Gastrocnemius medialis (tissue), 4 donors: ENCODE results near the gene NFIA. TPM values are rescaled to one million over a fixed set of nuclear protein-coding genes. Genes with fewer than 3 reads are reported as not detected.
A peak's percentile ranks its signal among the peaks of the same experiment; 100 is the strongest.

ENCODE experiments used
- ATAC-seq, 2 donors: fragments of 150-250 bp; one replicate each; pipeline ENCODE4 v1.9.1; 2016
- DNase-seq, 2 donors: peaks; one replicate each; pipeline ENCODE4 v3.0.0-alpha.2; 2019
- H3K27ac ChIP-seq, 4 donors: fragments of 200-600 bp; sonication (generic); 1 replicate in 1 of 4; 2 replicates in 3 of 4; pipeline ENCODE4 v1.5.1; 2016 to 2018; ENCODE audit warnings: mild to moderate bottlenecking in 2 of 4, moderate library complexity in 1 of 4
- H3K27me3 ChIP-seq, 3 donors: fragments of 200-600 bp; sonication (generic) in 2 of 3; 1 replicate in 1 of 3; 2 replicates in 2 of 3; pipeline versions ENCODE4 v1.5.1 to v1.6.0; 2016 to 2019; ENCODE audit warnings: mild to moderate bottlenecking in 1 of 3, moderate library complexity in 1 of 3
- H3K36me3 ChIP-seq, 2 donors: fragments of 200-600 bp; sonication (generic) in 1 of 2; one replicate each; pipeline ENCODE4 v1.5.1; 2017 to 2018
- H3K4me1 ChIP-seq, 2 donors: fragments of 200-600 bp; sonication (generic) in 1 of 2; one replicate each; pipeline ENCODE4 v1.5.1; 2016 to 2017; ENCODE audit warnings: mild to moderate bottlenecking in 2 of 2
- H3K4me3 ChIP-seq, 4 donors: fragments of 200-600 bp; sonication (generic) in 3 of 4; 1 replicate in 1 of 4; 2 replicates in 3 of 4; pipeline ENCODE4 v1.5.1; 2016 to 2019; ENCODE audit warnings: mild to moderate bottlenecking in 2 of 4
- H3K9me3 ChIP-seq, 3 donors: fragments of 200-600 bp; sonication (generic) in 2 of 3; 1 replicate in 1 of 3; 2 replicates in 2 of 3; pipeline ENCODE4 v1.5.1; 2016 to 2019
- CTCF ChIP-seq, 5 experiments: fragments of 450-650 bp in 3 of 5; fragments of 200-600 bp in 2 of 5; sonication (generic) in 2 of 5; IDR thresholded peaks in 4 of 5; conservative IDR thresholded peaks in 1 of 5; 1 replicate in 4 of 5; 2 replicates in 1 of 5; pipeline ENCODE4 v1.5.1; 2016 to 2019; ENCODE audit warnings: antibody characterized with exemption in 5 of 5, mild to moderate bottlenecking in 3 of 5, moderate library complexity in 3 of 5
- POLR2A ChIP-seq, 2 donors: fragments of 450-650 bp; IDR thresholded peaks; one replicate each; pipeline ENCODE4 v1.6.1; 2017; ENCODE audit warnings: antibody characterized with exemption in 2 of 2, mild to moderate bottlenecking in 2 of 2, moderate library complexity in 2 of 2
- in situ Hi-C, 4 donors: fragments of 200-750 bp; cut with MboI; loops; one replicate each; pipeline versions ENCODE4 v1.15.0 to v1.8.0; 2017; ENCODE audit warnings: low sequenced_read_pairs in 4 of 4
- intact Hi-C: fragments of 100-400 bp; cut with DNase I; formaldehyde crosslinking; loops from one replicate; pipeline ENCODE4 v1.15.1; 2023; ENCODE audit warnings: low total_unique reads
- total RNA-seq, 4 donors: library from RNA; depleted of rRNA; stranded (reverse); fragments of >200 nt; gene quantifications; one replicate each; pipeline versions ENCODE4 v1.1.0 to v1.2.3, GENCODE V29; 2016

NFIA gene
- total RNA-seq, 4 donors from 2014 or later = 12.9 to 27.0 (median 26.6) TPM

- H3K36me3 ChIP-seq = no peaks in the 10 kb centered on the region
- peak overlapping the region; percentile 62 to 89 (median 80) for H3K27ac ChIP-seq
- ATAC-seq (peak; percentile 27 to 66), DNase-seq (no peak)
- H3K4me1 ChIP-seq = peaks cover 40 to 45% of the 10 kb centered on the region in 2 donors
- peak overlapping the region in 2 of 4 donors; percentile 2 to 28 for H3K4me3 ChIP-seq
- intact Hi-C loops = no loop called here
- no peak for TF ChIP-seq CTCF (IDR thresholded peaks at IDR 0.05 in 4 of 5, conservative IDR thresholded peaks at IDR 0.05 in 1 of 5)
- no peak for TF ChIP-seq POLR2A (IDR thresholded peaks at IDR 0.05)
- no peaks in the 10 kb centered on the region for H3K9me3 ChIP-seq
- in situ Hi-C loops = loop anchor here in 1 of 4 donors (25.0 kb wide), 1 partner anchor 176 kb away; no protein-coding TSS in a partner anchor
- no peaks in the 10 kb centered on the region for H3K27me3 ChIP-seq
Observed at GRCh38 chr1:61238359-61238665, 156.0 kb downstream of the NFIA start.

GRCh38 chr1:61240878-61241277 lies 158.5 kb downstream of the NFIA start:
- ATAC-seq = no peak

DNA sequence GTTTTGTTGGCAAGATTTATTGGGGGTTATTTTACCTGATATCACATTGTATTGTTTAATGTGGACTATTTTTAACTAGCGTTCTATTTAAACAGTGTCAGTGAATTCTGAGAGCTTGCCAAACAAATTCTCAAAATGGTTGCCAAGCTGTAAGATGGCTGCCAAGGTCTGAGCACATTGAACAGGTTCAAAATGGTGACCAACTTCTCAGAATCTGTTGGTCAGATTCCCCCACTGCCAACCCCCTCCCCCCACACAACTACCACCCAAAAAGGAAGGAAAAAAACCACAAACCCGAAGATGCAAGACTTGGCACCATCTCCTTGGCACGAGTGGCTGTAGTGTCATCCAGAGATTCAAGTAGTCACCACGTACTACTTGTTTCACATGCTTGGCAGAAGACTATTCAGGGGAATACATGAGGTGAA lies 159.1 kb downstream of the NFIA start:
- intact Hi-C loops (loop anchor here (2.0 to 10.0 kb wide), 6 partner anchors 59 to 203 kb away; no protein-coding TSS in a partner anchor), in situ Hi-C loops (loop anchor here in 1 of 4 donors (25.0 kb wide), 1 partner anchor 179 kb away; no protein-coding TSS in a partner anchor)
- Histone ChIP-seq H3K4me1 (peaks cover 66 to 70% of the 10 kb centered on the region in 2 donors), H3K9me3 (no peaks in the 10 kb centered on the region), H3K36me3 (no peaks in the 10 kb centered on the region), H3K27me3 (no peaks in the 10 kb centered on the region), H3K27ac (peak overlapping the region; percentile 83 to 89 (median 86)), H3K4me3 (peak overlapping the region; percentile 43 to 54 (median 46))
- no peak for TF ChIP-seq POLR2A (IDR thresholded peaks at IDR 0.05)
- TF ChIP-seq CTCF (IDR thresholded peaks at IDR 0.05 in 4 of 5, conservative IDR thresholded peaks at IDR 0.05 in 1 of 5) = no peak
- peak; percentile 75 to 84 for DNase-seq
- peak; percentile 83 to 86 for ATAC-seq

More at GRCh38 chr1:61240878-61241277, 158.5 kb downstream of the NFIA start:
- no peak for DNase-seq
- intact Hi-C loops = loop anchor here (2.0 to 10.0 kb wide), 6 partner anchors 59 to 204 kb away; no protein-coding TSS in a partner anchor
- TF ChIP-seq POLR2A (IDR thresholded peaks at IDR 0.05) (no peak), CTCF (IDR thresholded peaks at IDR 0.05 in 4 of 5, conservative IDR thresholded peaks at IDR 0.05 in 1 of 5) (no peak)
- Histone ChIP-seq H3K4me3 (peak overlapping the region in 3 of 4 donors; percentile 43 to 54 (median 47)), H3K27ac (peak overlapping the region; percentile 83 to 89 (median 86)), H3K36me3 (no peaks in the 10 kb centered on the region), H3K9me3 (no peaks in the 10 kb centered on the region), H3K4me1 (peaks cover 61 to 65% of the 10 kb centered on the region in 2 donors), H3K27me3 (no peaks in the 10 kb centered on the region)
- in situ Hi-C loops = loop anchor here in 1 of 4 donors (25.0 kb wide), 1 partner anchor 179 kb away; no protein-coding TSS in a partner anchor

DNA sequence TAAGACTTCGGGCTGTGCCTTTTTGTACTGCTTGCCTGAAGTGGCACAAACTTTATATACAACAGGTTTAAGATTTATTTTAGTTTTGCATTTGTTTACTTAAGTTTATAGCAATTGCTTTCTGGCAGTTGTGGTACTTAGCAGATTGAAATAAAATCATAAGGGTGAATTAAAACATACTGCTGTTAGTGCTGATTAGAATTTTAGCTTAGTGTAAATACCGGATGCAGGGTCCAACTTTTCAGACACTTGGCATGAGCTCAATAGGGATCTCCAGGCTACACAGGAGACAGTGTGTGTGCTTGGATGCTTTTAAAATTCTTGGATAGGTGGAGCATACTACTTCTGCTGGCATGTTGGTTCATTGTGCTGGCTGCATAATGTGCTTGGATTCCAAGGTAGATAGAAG lies 159.6 kb downstream of the NFIA start:
- peak in 1 of 2 donors; percentile 27 for DNase-seq
- peaks cover 66 to 70% of the 10 kb centered on the region in 2 donors for H3K4me1 ChIP-seq

More for the DNA sequence above, 159.6 kb downstream of the NFIA start:
- H3K27ac ChIP-seq = peak overlapping the region; percentile 83 to 89 (median 86)
- H3K36me3 ChIP-seq = no peaks in the 10 kb centered on the region
- no peaks in the 10 kb centered on the region for H3K9me3 ChIP-seq
- TF ChIP-seq CTCF (IDR thresholded peaks at IDR 0.05 in 4 of 5, conservative IDR thresholded peaks at IDR 0.05 in 1 of 5) (no peak), POLR2A (IDR thresholded peaks at IDR 0.05) (no peak)
- intact Hi-C loops = loop anchor here (2.0 to 10.0 kb wide), 6 partner anchors 60 to 203 kb away; no protein-coding TSS in a partner anchor
- ATAC-seq = peak; percentile 17 to 35
- in situ Hi-C loops = loop anchor here in 1 of 4 donors (25.0 kb wide), 1 partner anchor 180 kb away; no protein-coding TSS in a partner anchor
- H3K27me3 ChIP-seq = no peaks in the 10 kb centered on the region
- H3K4me3 ChIP-seq = peak overlapping the region; percentile 43 to 54 (median 46)
